Left lung (tissue), 10 donors: ENCODE results near the gene IL1A. TPM values are rescaled to one million over a fixed set of nuclear protein-coding genes. Genes with fewer than 3 reads are reported as not detected.

Source experiments
- ATAC-seq: fragments of 200-7000 bp; cut with Tn5 transposase; one replicate; pipeline ENCODE4 v1.9.1; 2020; ENCODE audit warnings: moderate library complexity
- DNase-seq, 4 donors: peaks; one replicate each; pipeline ENCODE4 v3.0.0-alpha.2; 2013 to 2020
- H3K27ac ChIP-seq, 2 donors: fragments of 200-600 bp; sonication (generic) in 1 of 2; one replicate each; pipeline versions ENCODE4 v1.5.0 to v1.8.0; 2020 to 2021
- H3K27me3 ChIP-seq, 2 donors: fragments of 200-600 bp; sonication (generic) in 1 of 2; one replicate each; pipeline versions ENCODE4 v1.5.0 to v1.8.0; 2020 to 2021
- H3K36me3 ChIP-seq, 2 donors: fragments of 200-600 bp; sonication (generic) in 1 of 2; one replicate each; pipeline versions ENCODE4 v1.5.0 to v1.8.0; 2020 to 2021
- H3K4me1 ChIP-seq, 2 donors: fragments of 200-600 bp; one replicate each; pipeline ENCODE4 v1.8.0; 2021
- H3K4me3 ChIP-seq, 2 donors: fragments of 200-600 bp; sonication (generic) in 1 of 2; one replicate each; pipeline versions ENCODE4 v1.5.0 to v1.8.0; 2020 to 2021; ENCODE audit warnings: mild to moderate bottlenecking in 1 of 2
- H3K9me3 ChIP-seq, 2 donors: fragments of 200-600 bp; sonication (generic) in 1 of 2; one replicate each; pipeline versions ENCODE4 v1.5.0 to v1.8.0; 2020 to 2021
- CTCF ChIP-seq, 2 donors: fragments of 200-600 bp; sonication (generic) in 1 of 2; IDR thresholded peaks; one replicate each; pipeline versions ENCODE4 v1.5.0 to v1.8.0; 2021; ENCODE audit warnings: antibody characterized with exemption in 2 of 2
- intact Hi-C, 2 donors: fragments of 100-400 bp; cut with DNase I; formaldehyde crosslinking; loops; one replicate each; pipeline versions ENCODE4 v1.11.2 to v1.14.2; 2022
- polyA plus RNA-seq, 6 donors: library from polyadenylated mRNA; unstranded; fragments of 120-200 nt; gene quantifications; one replicate each; pipeline ENCODE4 v1.2.1, GENCODE V29; 2013; ENCODE audit not compliant: insufficient read length in 6 of 6
- total RNA-seq, 2 donors: library from RNA; stranded (reverse); fragmentation: NEBNext Ultra II Directional; extraction: Animal tissue kit (Norgen Biotek cat#: 25700); gene quantifications; one replicate each; pipeline ENCODE4 v1.2.1, GENCODE V29; 2021
- donor health status: DM: no; HTN: yes; CAD: no.
- donor health status: DM: no; HTN: no; CAD: no.

IL1A gene
- total and polyA plus RNA-seq, 8 donors, result 0.07 to 2.0 (median 0.13) TPM

- no peak for TF ChIP-seq CTCF (IDR thresholded peaks at IDR 0.05)
- H3K27me3 ChIP-seq, result no peaks in the 10 kb centered on the region
- intact Hi-C loops, result loop anchor here in 1 of 2 donors (5.0 to 10.0 kb wide), 2 partner anchors 134 to 192 kb away; no protein-coding TSS in a partner anchor
- ATAC-seq, result no peak
- no peak overlapping the region for H3K27ac ChIP-seq
- no peaks in the 10 kb centered on the region for H3K9me3 ChIP-seq
- no peak for DNase-seq
- H3K36me3 ChIP-seq, result no peaks in the 10 kb centered on the region
- no peak overlapping the region for H3K4me3 ChIP-seq
- H3K4me1 ChIP-seq, result peaks cover 0 to 4% of the 10 kb centered on the region in 2 donors
Measured at GRCh38 chr2:112750560-112750843, 33.8 kb downstream of the IL1A start.

GRCh38 chr2:112749755-112750559, 34.3 kb downstream of the IL1A start:
- Histone ChIP-seq H3K9me3 (no peaks in the 10 kb centered on the region), H3K4me3 (no peak overlapping the region), H3K27ac (peak overlapping the region in 1 of 2 donors; percentile 7), H3K4me1 (peaks cover 0 to 4% of the 10 kb centered on the region in 2 donors), H3K27me3 (no peaks in the 10 kb centered on the region), H3K36me3 (no peaks in the 10 kb centered on the region)
- DNase-seq, result peak; percentile 56 to 95 (median 84)
- ATAC-seq, result peak; percentile 96
- intact Hi-C loops, result loop anchor here in 1 of 2 donors (5.0 to 10.0 kb wide), 2 partner anchors 135 to 192 kb away; no protein-coding TSS in a partner anchor
- peak; percentile 92 to 94 for TF ChIP-seq CTCF (IDR thresholded peaks at IDR 0.05)

GRCh38 chr2:112740527-112740926, 43.8 kb downstream of the IL1A start:
- ATAC-seq (no peak), DNase-seq (no peak)
- TF ChIP-seq CTCF (IDR thresholded peaks at IDR 0.05), result no peak
- no peak overlapping the region for H3K27ac ChIP-seq
- H3K36me3 ChIP-seq, result peaks cover 0 to 12% of the 10 kb centered on the region in 2 donors
- intact Hi-C loops, result no loop called here
- no peaks in the 10 kb centered on the region for H3K9me3 ChIP-seq
- H3K4me3 ChIP-seq, result no peak overlapping the region
- no peaks in the 10 kb centered on the region for H3K27me3 ChIP-seq
- H3K4me1 ChIP-seq, result no peaks in the 10 kb centered on the region

GRCh38 chr2:112737542-112738232, 46.6 kb downstream of the IL1A start:
- TF ChIP-seq CTCF (IDR thresholded peaks at IDR 0.05), result no peak
- Histone ChIP-seq H3K4me1 (no peaks in the 10 kb centered on the region), H3K27me3 (no peaks in the 10 kb centered on the region), H3K27ac (no peak overlapping the region), H3K4me3 (no peak overlapping the region), H3K9me3 (no peaks in the 10 kb centered on the region), H3K36me3 (peaks cover 0 to 12% of the 10 kb centered on the region in 2 donors)
- intact Hi-C loops, result no loop called here
- peak; percentile 59 for ATAC-seq
- DNase-seq, result no peak

GRCh38 chr2:112733871-112734270, 50.4 kb downstream of the IL1A start:
- no peaks in the 10 kb centered on the region for H3K27me3 ChIP-seq
- H3K27ac ChIP-seq, result no peak overlapping the region
- H3K9me3 ChIP-seq, result no peaks in the 10 kb centered on the region
- peaks cover 0 to 2% of the 10 kb centered on the region in 2 donors for H3K36me3 ChIP-seq
- TF ChIP-seq CTCF (IDR thresholded peaks at IDR 0.05), result no peak
- ATAC-seq (no peak), DNase-seq (peak in 1 of 4 donors; percentile 59)
- peaks cover 0 to 11% of the 10 kb centered on the region in 2 donors for H3K4me1 ChIP-seq
- intact Hi-C loops, result no loop called here
- H3K4me3 ChIP-seq, result no peak overlapping the region
